Measurements from ENCODE around the gene C8A. TPM values are rescaled to one million over a fixed set of nuclear protein-coding genes. Genes with fewer than 3 reads are reported as not detected.

The C8A gene
- total and polyA plus RNA-seq, 2 of the 8 experiments (the other 6 are each of a cell fraction or from before 2014, with no cell fraction given) = not detected

DNA sequence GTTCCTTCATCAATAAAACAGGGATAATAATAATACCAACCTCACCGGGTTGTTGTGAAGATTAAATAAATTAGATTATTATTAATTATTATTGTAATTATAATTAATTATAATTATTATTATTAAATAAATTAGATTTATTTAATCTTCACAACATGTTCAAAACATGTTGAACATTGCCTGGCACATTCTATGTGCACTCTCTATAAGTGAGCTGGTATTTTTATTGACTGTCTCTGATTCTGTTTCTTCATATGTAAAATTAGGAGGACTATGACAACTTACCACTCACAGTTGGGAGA is 112.1 kb downstream of the C8A start (continued):
- TF ChIP-seq EGR1 (IDR thresholded peaks at IDR 0.05; ENCODE audit: borderline replicate concordance, low read depth, low read length) (no peak), TAF1 (IDR thresholded peaks at IDR 0.05; ENCODE audit: low read depth, low read length) (no peak), SUZ12 (IDR thresholded peaks at IDR 0.05; ENCODE audit: low read length) (no peak), SIX5 (IDR thresholded peaks at IDR 0.05; ENCODE audit: low read depth, low read length) (no peak), CTBP2 (IDR thresholded peaks at IDR 0.05; ENCODE audit: borderline replicate concordance, insufficient read depth, insufficient read length, low read length) (no peak)

Measured in H1 (cell line).